Activated naive CD4-positive, alpha-beta T cell (primary cell): ENCODE results near the gene CHRNG.

Experiments used
- DNase-seq, 4 experiments: peaks; one replicate each; lab custom pipeline; 2025; lab: John Stamatoyannopoulos, UW

The CHRNG gene, protein sequence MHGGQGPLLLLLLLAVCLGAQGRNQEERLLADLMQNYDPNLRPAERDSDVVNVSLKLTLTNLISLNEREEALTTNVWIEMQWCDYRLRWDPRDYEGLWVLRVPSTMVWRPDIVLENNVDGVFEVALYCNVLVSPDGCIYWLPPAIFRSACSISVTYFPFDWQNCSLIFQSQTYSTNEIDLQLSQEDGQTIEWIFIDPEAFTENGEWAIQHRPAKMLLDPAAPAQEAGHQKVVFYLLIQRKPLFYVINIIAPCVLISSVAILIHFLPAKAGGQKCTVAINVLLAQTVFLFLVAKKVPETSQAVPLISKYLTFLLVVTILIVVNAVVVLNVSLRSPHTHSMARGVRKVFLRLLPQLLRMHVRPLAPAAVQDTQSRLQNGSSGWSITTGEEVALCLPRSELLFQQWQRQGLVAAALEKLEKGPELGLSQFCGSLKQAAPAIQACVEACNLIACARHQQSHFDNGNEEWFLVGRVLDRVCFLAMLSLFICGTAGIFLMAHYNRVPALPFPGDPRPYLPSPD

GRCh38 chr2:232539298-232540231 lies at the start of gene CHRNG:
Gene CHRNG (plus strand): TSS chr2:232539692. CDS start chr2:232539748, 56 bp downstream.
- no peak for DNase-seq

DNA sequence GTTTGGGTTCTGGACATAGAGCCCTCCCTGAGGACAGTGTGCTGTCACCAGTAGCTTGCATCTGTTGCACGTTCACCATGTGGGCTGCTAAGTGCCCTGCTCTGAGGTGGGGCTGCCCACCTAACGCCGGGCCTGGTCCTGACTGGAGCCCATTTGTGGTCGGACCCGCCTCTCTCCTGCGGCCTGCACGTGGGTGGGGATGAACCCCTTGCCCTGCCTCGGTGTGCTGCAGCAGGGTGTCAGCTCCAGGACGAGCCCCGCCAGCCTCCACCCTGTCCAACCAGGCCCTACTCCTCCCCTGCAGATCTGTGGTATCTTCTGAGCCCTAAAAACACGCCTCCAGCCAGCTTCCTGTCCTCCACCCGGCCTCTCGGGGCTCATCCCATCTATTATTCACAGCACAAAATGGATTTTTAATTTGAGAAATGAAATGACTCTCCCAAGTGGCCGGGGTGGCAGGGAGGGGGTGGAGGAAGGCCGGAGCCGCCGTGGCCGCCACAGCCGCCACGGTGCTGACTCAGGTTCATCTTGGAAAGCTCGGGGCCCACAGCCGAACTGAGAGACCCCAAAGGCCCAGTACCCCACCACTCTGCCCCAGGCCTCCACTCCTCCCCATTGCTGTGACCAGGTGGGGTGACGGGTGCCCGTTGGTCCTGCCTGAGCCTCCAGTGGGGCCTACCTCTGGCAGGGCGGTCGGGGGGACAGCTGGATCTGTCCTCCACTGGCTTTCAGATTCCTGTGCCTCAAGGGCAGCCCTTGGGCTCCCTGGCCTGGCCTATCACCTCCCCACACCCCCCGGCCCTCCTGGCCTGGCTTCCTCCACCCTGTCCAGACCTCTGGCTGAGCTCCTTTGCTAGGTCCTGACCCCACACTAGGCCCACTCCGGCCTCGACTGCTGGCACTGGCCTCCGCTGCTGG lies 49.0 kb upstream of the CHRNG start:
- no peak for DNase-seq

DNA sequence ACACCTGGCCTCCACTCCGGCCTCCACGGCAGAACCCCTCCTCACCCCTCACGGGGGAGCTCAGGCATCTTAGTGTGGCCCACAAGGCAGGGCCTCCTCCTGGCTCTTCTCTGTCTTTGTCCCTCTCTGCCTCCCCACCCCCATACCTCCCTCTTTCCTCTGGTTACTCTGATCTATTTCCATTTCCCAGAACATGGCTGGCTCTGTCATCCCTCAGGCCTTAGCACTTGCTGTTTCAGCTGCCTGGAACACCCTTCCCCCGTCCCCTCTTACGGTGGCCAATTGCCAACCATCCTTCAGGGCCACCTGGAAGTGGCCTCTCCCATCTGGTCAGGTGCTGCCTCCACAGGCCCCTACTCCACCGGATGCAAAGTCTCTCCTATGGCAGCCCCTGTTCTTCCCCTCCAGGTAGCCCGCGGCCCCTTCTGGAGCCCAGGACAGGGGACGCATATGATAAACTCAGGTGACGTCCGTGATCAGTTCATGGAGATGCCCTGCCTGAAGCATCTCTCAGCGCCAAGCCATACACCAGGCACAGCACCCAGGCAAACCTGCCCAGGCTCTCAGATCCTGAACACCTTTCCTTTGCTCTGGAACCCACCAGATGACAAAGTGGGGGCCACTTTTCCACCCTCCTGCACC lies 48.2 kb upstream of the CHRNG start:
- no peak for DNase-seq

- no peak for DNase-seq
Measured at GRCh38 chr2:232492236-232492848, 47.1 kb upstream of the CHRNG start.

DNA sequence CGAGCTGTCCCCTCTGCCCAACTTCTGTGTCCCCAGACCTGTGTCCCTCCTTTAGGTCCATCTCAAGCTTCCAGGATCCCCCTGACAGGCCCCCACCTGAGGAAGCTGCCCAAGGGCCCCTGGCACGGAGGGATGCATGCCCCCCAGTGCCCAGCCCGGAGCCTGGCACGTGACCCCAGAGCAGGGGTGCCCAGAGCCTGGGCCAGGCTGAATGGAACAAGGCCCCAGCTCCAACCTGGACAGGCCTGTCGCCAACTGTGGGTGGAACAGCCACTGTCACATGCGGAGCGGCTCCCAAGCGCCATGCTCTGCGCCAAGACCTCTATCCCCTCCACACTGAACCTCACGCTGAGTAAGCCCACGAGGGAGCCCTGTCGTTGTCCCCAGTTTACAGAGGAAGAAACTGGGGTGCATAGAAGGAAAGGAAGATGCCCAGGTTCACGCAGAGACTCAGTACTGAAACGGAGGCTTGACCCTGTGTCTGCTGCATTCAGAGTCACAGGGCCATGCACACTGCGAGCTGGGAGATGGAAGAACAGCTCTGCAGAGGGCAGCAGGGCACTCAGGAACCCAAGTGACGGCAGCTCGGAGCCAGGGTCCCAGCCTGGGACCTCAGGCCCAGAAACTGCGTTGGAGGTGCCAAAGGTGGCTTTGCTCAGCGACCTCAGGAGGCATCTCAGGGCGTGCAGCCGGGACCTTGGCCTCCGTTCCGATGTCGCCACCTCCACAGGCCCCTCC lies 46.4 kb upstream of the CHRNG start:
- no peak for DNase-seq

DNA sequence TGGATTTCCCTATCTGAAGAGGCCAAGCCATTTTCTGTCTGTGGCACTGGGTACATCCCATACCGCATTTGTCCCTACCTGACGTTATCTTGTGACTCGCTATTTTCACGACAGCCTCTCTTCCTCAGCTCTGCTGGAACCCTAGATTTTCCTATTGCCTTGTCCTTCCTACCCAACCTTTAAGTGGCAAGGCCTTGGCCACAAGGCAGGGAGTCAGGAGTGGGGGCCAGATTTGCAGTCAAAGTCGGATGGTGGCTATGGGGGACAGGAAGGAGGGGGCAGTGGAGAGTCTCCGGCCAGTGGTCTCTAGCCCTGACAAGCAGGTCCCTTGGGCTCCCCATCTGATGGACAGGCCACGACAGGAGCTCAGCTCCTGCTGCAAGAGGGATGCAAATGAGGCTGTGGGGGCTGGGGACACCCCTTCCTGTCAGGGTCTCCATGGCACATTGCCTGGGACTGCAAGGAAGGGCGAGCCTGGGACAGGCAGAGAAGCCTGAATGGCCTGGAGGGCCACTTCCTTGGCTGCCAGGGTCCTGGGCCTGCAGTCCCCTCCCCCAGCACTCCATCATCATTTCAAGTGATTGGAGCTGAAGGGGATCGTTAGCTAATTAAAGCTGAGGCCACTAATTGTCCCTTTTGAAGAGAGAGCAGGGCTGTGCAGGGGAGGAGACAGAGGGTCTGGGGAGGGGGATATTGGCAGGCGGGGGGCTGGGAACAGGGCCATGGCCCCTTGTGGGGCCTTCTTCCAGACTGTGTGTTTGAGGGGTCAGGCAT lies 45.6 kb upstream of the CHRNG start:
- DNase-seq, result no peak

- no peak for DNase-seq
Measured at GRCh38 chr2:232494542-232494941, 45.0 kb upstream of the CHRNG start.

GRCh38 chr2:232495292-232495691 lies 44.2 kb upstream of the CHRNG start:
- DNase-seq, result no peak

DNA sequence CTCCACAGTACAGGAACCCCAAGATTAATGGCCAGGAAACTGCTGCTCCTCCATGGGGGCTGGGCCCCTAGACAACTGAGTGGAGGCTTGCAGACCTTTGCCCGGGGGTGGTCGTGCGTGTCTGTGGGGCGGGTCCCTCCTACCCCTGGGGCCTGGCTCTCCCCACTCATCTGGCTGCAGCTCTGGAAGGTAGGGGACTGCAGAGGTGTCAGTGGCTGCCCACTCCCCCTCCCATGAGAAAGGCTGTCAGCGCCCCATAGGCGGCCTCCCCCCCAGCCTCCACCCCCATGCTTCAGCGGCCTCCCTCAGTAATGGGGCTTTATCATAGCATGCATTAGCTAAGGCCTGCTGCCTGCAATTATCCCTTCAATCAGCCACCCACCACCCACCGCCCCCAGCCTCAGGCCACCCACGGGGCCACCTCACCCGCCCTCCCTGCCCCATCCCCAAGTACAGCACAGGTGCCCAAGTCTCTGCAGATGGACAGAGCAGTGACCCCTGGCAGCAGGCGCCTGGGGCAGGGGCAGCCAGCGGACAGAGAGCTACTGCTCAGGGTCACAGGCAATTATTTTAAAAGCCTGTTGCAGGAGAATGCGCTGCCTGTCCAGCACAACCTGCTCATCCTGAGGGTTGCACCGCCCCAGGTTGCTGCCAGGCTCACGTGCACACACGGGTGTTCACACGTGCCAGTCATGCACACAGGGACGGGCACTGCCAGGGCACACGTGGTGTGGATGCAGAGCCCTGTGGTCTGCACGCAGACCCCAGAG lies 42.8 kb upstream of the CHRNG start:
- DNase-seq, result no peak

GRCh38 chr2:232497348-232497747 lies 42.1 kb upstream of the CHRNG start:
- no peak for DNase-seq

- no peak for DNase-seq
Measured at GRCh38 chr2:232498452-232498851, 41.0 kb upstream of the CHRNG start.

DNA sequence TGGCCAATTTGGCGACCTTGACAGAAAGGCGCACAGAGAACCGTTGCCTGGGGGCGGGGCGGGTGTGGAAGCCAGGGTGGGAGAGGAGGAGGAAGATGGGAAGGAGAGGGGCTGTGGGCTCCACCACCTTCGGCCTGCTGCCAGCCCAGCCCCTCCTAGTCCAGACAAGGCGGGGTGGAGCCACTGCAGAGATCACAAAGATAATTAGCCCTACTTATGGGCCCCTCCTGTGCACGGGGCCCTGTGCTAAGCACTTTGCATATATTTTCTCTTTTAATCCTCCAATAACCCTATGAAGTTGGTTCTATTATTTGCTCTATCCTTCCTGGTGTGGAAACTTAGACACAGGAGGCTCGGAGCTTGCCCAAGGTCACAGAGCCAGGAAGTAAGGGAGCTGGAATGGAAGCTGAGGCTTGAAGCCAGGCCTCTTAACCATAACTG lies 38.1 kb upstream of the CHRNG start:
- no peak for DNase-seq

DNA sequence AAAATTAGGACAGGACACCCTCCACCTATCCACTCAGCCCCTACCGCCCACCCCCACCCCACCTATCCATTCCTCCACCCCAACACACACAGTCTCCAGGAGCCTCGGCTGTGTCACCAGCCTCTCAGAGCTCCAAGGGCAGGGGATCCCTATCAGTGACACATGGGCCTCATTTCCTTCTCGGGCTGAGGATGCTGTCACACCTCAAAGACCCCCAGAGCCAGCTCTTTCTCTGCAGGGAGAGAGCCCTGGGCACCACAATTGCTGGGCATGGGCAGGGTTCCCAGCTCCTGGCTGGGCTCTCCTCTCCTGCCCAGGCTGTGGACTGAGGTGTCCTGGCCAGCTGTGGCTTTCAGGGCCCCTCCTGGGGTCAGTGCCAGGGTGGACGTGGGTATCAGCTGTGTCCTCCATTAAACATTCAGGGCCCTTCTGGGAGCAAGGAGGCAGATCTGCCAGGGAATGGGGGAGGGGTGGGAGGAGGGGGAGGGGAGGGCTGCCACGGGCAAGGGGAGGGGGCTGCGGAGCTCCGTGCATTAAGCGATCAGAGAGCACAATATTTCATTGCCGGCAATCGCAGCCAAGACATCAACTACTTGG lies 37.6 kb upstream of the CHRNG start:
- DNase-seq, result no peak

DNA sequence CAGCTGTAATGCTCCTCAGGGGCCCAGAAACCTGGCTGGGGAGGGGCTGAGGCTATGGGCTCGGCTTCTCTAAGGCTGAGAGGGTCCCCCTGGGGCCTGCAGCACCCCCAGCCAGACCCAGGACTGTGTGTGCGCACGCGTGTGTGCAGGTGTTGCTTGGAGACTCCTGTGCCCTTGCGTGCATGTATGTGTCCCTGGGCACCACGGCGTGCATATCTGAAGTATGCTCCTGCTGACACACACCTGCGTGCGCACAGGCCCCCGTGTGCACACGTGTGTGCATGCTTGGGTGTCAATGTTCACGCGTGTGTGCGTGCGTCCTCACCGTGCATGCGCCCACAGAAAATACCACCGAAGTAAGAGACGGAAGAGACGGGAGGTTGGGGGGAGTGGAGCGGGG lies 37.0 kb upstream of the CHRNG start:
- no peak for DNase-seq

- DNase-seq, result no peak
Measured at GRCh38 chr2:232502911-232503808, 36.3 kb upstream of the CHRNG start.

GRCh38 chr2:232503809-232504323 lies 35.6 kb upstream of the CHRNG start:
- DNase-seq, result no peak

DNA sequence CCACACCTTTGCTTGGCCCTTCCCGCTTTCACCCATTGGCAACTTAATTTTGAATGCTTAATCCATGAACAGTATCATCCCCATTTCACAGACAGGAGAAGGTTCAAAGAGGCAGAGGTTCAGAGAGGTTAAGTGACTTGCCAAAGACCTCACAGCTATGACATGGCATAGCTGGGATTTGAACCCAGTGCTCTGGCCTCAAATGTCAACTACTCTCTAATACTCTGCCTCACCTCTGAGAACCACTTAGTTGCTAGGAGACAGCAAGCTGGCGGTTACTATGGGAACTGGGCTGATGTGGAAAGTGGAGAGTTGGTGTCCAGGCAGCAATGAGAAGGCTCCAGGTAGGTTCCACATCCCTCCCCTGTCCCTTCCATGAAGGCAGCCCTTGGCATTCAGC lies 35.1 kb upstream of the CHRNG start:
- DNase-seq, result no peak
